Peyer's patch (tissue), 4 donors: ENCODE measurements around the gene CRIM1.

Experiments
- CTCF ChIP-seq, 6 experiments: fragments of 450-650 bp in 4 of 6; fragments of 200-600 bp in 2 of 6; sonication (generic) in 1 of 6; IDR thresholded peaks; one replicate each; pipeline ENCODE4 v1.5.1; 2017 to 2019; ENCODE audit warnings: antibody characterized with exemption in 6 of 6, mild to moderate bottlenecking in 3 of 6, moderate library complexity in 1 of 6
- POLR2A ChIP-seq, 2 donors: fragments of 450-650 bp; IDR thresholded peaks; one replicate each; pipeline ENCODE4 v1.5.1; 2017; ENCODE audit warnings: antibody characterized with exemption in 2 of 2, mild to moderate bottlenecking in 2 of 2, moderate library complexity in 2 of 2

GRCh38 chr2:36528274-36528673 is 172.7 kb downstream of the CRIM1 start:
- no peak for TF ChIP-seq CTCF (IDR thresholded peaks at IDR 0.05)
- no peak for TF ChIP-seq POLR2A (IDR thresholded peaks at IDR 0.05)
